HG02885 (cell line): ENCODE measurements around the gene RNU1-3.
"Not testable (repeated sequence)": the region's sequence is repeated elsewhere in the genome, so short reads cannot be mapped to it uniquely, and the experiment has no call there.

Experiments
- ATAC-seq: cut with Tn5 transposase; IDR thresholded peaks from one replicate; pipeline ENCODE4 v1.9.1; 2021; ENCODE audit warnings: mild to moderate bottlenecking; ENCODE audit not compliant: unreplicated experiment, poor library complexity

The RNU1-3 gene

GRCh38 chr1:16658234-16658633 is 8.5 kb downstream of the RNU1-3 start:
- not testable (repeated sequence) for ATAC-seq

- ATAC-seq: not testable (repeated sequence)
Observed at GRCh38 chr1:16656981-16657683, 9.6 kb downstream of the RNU1-3 start.

GRCh38 chr1:16656574-16656973 is 10.2 kb downstream of the RNU1-3 start:
- not testable (repeated sequence) for ATAC-seq

DNA sequence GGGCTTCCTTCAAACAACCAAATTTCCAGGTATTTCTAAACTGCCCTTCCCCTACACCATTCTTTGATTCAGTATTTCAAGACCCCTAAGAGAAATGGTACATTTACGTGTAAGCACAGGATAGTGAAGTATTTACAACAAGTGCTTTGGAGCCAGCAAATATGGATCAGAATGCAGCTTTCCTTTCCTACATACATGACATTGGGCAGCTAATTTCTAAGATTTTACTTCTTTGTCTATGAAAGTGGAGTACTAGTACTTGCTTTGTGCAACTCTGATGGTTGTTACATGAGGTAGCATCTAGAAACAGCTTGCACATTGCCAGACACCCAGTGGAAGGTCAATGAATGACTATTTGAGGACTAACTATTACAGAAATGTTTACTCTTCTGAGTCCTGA is 15.2 kb downstream of the RNU1-3 start:
- not testable (repeated sequence) for ATAC-seq

GRCh38 chr1:16649960-16650359 is 16.8 kb downstream of the RNU1-3 start:
- ATAC-seq: not testable (repeated sequence)

GRCh38 chr1:16649390-16649789 is 17.4 kb downstream of the RNU1-3 start:
- not testable (repeated sequence) for ATAC-seq

DNA sequence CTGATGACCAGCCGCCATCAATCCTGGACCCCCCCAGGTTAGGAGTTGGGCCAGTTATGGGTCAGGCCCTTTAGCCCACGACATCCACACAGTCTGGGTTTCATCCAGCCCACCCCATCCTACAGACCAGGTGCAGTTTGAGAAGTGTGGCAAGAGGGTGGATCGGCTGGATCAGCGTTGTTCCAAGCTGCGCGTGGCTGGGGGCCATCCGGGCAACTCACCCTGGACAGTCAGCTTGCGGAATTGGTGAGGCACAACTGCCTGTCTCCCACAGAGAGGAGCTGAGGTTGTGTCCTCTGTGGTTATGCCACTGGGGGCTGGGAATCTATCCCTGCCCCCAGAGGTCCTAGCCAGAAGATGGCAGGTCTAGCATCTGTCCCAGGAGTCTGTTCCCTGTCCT is 18.0 kb downstream of the RNU1-3 start:
- not testable (repeated sequence) for ATAC-seq

- not testable (repeated sequence) for ATAC-seq
Observed at GRCh38 chr1:16648250-16648649, 18.5 kb downstream of the RNU1-3 start.

DNA sequence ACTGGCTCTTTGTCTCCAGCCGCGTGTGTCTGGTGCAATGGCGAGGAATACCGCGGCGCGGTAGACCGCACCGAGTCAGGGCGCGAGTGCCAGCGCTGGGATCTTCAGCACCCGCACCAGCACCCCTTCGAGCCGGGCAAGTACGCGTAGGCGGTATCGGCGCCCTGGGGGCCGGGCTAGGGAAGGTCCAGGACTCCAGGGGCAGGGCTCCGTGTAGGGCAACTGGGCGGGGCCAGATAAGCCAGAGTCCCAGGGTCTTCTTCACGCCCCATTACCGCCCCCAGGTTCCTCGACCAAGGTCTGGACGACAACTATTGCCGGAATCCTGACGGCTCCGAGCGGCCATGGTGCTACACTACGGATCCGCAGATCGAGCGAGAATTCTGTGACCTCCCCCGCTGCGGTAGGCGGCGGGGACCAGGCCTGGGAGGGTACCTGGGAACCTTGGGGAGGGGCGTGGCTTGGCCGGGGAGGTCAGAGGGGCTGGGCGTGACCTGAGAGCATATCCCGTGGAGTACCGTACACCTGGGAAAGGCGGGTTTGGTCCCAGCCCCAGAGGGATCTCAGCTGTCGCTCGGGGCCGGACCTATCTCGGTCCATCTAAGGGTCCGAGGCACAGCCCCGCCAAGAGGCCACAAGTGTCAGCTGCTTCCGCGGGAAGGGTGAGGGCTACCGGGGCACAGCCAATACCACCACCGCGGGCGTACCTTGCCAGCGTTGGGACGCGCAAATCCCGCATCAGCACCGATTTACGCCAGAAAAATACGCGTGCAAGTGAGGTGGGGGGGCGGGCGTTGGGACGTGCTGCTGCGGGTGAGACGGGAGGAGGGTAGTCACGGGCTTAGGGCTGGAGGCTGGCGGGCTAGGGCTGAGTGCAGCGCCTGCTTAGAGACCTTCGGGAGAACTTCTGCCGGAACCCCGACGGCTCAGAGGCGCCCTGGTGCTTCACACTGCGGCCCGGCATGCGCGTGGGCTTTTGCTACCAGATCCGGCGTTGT is 19.3 kb downstream of the RNU1-3 start:
- ATAC-seq: not testable (repeated sequence)

GRCh38 chr1:16646716-16647115 is 20.0 kb downstream of the RNU1-3 start:
- not testable (repeated sequence) for ATAC-seq

DNA sequence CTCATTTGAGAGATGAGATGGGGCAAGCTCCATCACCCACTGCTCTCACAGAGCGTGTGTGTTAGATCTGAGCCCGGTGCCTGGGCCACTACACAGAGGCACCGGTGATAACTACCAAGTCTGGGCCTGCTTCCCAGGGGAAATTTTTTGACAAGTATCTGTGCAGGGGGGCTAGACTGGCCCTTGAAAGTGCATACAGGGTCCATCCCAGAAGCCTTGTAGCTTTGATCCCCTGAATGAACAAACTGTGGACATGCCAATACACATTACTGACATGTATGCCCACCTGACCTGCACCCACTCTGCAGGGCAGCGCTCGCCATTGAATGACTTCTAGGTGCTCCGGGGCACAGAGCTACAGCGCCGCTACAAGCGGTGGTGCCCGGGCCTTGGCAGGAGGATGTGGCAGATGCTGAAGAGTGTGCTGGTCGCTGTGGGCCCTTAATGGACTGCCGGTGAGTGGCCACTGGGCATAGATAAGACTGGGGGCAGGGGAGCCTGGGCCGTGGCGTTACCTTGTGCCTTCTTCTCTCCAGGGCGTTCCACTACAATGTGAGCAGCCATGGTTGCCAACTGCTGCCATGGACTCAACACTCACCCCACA is 20.6 kb downstream of the RNU1-3 start:
- not testable (repeated sequence) for ATAC-seq

DNA sequence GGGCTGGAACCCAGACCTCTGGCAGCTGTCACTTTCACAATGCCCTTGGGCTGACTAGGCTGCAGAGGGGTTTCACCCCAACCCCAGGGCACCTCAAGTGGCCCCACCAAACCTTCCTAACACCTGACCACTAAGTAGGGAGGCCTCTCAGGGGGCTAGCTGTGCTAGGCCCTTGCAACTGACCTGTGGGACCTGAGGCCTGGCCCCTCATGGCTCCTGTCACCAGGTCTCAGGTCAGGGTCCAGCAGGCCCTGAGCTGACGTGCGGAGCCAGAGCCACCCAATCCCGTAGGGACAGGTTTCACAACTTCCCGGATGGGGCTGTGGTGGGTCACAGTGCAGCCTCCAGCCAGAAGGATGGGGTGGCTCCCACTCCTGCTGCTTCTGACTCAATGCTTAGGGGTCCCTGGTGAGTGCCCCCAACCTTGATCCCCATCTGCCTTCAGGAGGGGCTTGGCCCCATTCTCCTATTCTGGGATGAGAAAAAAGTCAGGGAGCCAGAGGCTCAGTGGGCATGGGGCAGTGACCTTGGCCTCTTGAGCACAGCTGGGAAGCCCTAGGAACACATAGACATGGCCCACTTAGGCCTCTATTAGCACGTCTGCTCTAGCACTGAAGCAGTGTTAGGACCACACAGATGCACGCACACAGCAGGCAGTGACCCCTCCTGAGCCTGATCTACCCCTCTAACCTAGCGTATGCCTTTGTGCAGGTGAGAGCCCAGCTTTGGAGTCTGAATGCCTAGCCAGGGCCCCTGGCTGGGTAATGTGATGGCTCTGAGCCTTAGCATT is 21.3 kb downstream of the RNU1-3 start:
- peak; percentile 2 for ATAC-seq

DNA sequence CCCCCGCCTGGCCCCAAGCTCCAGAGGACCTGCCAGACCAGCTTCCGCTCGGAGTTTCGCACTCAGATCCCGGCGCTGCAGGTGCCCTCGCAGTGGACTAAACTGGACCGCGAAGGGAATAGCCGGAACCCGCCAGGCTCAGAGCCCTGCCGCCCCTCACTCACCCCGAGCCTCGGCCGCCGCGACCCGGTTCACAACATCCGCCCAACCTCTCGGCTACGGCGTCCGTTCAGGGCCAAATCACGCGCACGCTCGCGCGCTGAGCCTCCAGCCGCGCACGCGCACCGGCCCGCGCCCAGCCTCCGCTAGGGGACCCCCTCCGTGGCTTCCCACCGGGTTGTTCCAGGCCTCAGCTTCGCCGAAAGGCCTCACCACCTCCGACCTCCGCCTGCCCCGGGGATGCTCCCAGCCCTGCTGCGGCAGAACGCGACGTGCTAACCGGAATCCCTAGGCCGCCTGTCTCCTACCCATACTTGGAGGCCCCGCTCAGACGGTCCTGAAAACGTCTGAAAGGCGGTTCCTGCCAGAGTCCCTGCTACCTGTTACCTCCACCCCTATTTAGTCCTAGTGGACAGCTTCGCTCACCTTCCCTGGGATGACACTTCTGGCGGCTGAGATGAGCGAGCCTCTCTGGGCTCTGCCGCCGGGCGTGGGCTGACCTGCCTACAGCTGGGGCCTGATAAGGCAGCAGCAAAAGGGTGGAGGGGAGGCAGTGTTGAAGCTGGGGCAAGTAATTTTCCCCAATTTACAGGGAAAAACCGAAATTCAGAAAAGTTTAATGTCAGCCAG is 22.1 kb downstream of the RNU1-3 start:
- peak; percentile 86 for ATAC-seq

DNA sequence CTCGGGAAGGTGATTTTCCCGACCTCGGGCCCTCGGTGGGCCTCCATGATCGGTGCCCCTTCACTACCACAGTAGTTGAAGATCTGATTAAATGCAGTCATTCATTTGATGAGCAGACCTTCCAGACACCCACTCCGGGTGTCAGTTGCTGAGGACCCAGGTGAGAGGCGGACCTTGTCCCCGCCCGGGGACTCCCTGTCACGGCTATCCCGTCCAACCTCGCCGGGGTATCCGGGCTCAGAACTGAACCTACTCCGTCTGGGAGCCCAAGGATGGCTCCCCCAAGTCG is 22.6 kb downstream of the RNU1-3 start:
- no peak for ATAC-seq

DNA sequence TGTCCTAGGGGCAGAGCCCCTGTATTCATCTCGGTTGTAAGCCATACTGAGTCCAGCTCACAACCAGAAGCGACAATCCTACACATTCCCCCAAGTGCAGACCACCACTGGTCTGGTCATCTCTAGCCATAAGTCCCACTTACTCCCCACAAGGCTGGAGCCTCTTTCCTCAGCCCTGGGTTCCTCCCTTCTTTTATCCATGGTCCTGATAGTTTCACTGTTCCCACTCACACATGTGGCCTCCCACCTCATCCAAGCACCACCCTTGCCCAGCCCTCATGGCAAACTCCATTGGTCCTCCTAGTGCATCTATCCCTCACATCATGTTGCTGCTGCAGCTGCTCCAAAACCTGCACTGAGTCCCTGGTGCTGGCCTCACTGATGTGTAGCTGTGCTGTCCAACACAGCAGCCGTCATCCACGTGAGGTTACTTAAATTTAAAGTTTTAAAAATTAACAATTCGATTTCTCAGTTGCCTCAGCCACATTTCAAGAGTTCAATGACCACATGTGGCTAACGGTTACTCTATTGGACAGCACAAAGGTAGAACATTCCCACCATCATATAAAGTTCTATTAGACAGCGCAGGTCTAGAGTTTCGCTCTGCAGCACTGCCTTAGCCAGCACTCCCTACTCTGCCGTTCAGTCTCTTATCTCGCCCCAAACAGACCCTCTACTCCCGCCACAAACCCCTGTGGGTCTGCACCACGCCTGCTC is 23.1 kb downstream of the RNU1-3 start:
- ATAC-seq: peak; percentile 2

DNA sequence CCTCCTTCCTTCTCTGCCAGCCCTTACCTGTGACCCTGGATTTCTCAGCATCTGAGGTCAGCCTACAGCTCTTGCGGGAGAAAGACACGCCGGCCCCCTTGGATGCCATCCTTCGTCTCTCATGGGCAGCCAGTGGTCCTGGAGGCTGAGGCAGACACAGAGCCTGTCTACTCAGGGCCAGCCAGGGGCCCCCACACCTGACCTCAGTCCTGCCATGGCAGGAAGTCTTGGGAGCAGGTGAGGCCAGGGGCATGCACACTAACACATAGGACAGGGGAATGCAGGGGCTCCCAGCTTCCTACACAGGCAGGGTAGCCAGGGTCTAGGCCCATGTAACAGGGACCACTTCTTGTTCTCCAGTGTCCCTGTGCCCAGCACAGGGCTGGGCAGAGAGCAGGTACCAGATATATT is 23.7 kb downstream of the RNU1-3 start:
- not testable (repeated sequence) for ATAC-seq

DNA sequence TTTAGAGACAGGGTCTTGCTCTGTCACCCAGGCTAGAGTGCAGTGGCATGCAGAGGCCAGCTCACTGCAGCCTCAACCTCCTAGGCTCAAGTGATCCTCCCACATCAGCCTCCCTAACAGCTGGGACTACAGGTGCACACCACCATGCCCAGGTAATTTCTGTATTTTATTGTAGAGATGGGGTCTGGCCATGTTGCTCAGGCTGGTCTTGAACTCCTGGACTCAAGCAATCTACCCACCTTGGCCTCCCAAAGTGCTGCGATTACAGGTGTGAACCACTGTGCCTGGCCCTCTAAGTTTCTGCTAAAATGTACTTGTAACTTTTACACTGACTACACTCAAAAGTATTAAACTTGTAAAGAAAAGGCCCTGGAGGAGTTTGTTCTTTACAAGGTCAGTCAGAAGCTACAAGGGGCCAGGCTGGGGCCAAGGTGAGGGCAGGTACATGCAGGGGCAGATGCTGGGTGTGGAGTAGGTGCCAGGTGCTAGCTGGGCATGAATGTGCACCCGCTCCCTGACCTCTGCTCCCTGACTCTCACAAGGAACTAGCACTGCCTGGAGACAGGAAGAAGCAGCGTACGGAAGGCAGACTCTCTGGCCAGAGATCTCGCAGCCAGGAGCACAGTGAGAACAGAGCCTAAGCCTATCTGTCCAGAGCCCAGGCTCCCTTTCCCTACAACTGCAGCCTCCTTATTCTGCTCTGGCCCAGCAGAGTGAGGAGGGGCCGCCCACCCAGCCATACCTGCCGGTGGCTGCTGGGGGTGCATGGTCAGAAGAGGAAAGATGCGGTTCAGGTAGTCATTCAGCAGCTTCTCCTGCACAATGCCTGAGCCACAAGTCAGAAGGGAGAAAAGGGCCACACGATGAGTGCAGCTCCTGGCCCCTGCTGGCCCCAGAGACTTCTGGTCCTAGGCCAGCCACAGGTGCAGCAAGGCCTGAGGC is 24.5 kb downstream of the RNU1-3 start:
- ATAC-seq: not testable (repeated sequence)
